CD14-positive monocyte (primary cell): Measurements from ENCODE around the gene ELP2. TPM values are rescaled to one million over a fixed set of nuclear protein-coding genes. Genes with fewer than 3 reads are reported as not detected.

ENCODE experiments used
- DNase-seq, 3 donors: peaks; one replicate each; pipeline ENCODE4 v3.0.0-alpha.2; 2011 to 2022
- H2AFZ ChIP-seq: 2 replicates; pipeline ENCODE4 v1.6.0; 2012; ENCODE audit warnings: mild to moderate bottlenecking, low read depth, low read length, inconsistent platforms; ENCODE audit not compliant: insufficient read depth, poor library complexity, severe bottlenecking
- H3K27ac ChIP-seq, 2 donors: 1 replicate in 1 of 2; 2 replicates in 1 of 2; pipeline ENCODE4 v1.5.1; 2012 to 2013; ENCODE audit warnings: low read length in 2 of 2, control low read depth in 1 of 2, inconsistent platforms in 1 of 2, low read depth in 1 of 2, mild to moderate bottlenecking in 1 of 2
- H3K27me3 ChIP-seq, 2 donors: one replicate each; pipeline versions ENCODE4 v1.6.0 to v1.6.1; 2011 to 2013; ENCODE audit warnings: low read length in 2 of 2; ENCODE audit not compliant: control insufficient read depth in 2 of 2, insufficient read depth in 2 of 2
- H3K36me3 ChIP-seq, 2 donors: replicated peaks in 1 of 2; 1 replicate in 1 of 2; 2 replicates in 1 of 2; pipeline versions ENCODE4 v1.5.1 to v1.6.1; 2012 to 2013; ENCODE audit warnings: low read length in 2 of 2, control low read depth in 1 of 2, inconsistent platforms in 1 of 2, mild to moderate bottlenecking in 1 of 2; ENCODE audit not compliant: insufficient read depth in 2 of 2, control insufficient read depth in 1 of 2
- H3K4me1 ChIP-seq, 2 donors: 1 replicate in 1 of 2; 2 replicates in 1 of 2; pipeline versions ENCODE4 v1.5.1 to v1.6.1; 2012 to 2013; ENCODE audit warnings: low read length in 2 of 2, control low read depth in 1 of 2, inconsistent platforms in 1 of 2, mild to moderate bottlenecking in 1 of 2, moderate library complexity in 1 of 2; ENCODE audit not compliant: insufficient read depth in 2 of 2, control insufficient read depth in 1 of 2
- H3K4me2 ChIP-seq: replicated peaks from 2 replicates; pipeline ENCODE3; 2012; ENCODE audit warnings: low read length, moderate library complexity, mild to moderate bottlenecking; ENCODE audit not compliant: poor library complexity, severe bottlenecking; ENCODE audit errors: extremely low read depth
- H3K4me3 ChIP-seq, 3 experiments: fragments of 200-600 bp in 1 of 3; sonication (generic) in 1 of 3; replicated peaks in 1 of 3; 1 replicate in 2 of 3; 2 replicates in 1 of 3; pipeline ENCODE4 v1.5.1; 2011 to 2013; ENCODE audit warnings: low read length in 3 of 3, mild to moderate bottlenecking in 3 of 3, control low read depth in 2 of 3, low read depth in 2 of 3, inconsistent platforms in 1 of 3, moderate library complexity in 1 of 3
- H3K79me2 ChIP-seq: 2 replicates; pipeline ENCODE4 v1.6.0; 2012; ENCODE audit warnings: mild to moderate bottlenecking, control low read depth, inconsistent platforms, low read length, moderate library complexity; ENCODE audit not compliant: insufficient read depth
- H3K9ac ChIP-seq: 2 replicates; pipeline ENCODE4 v1.6.0; 2017; ENCODE audit warnings: low read length, mild to moderate bottlenecking; ENCODE audit not compliant: insufficient read depth, poor library complexity, severe bottlenecking
- H3K9me3 ChIP-seq, 2 donors: replicated peaks in 1 of 2; 1 replicate in 1 of 2; 2 replicates in 1 of 2; pipeline versions ENCODE4 v1.5.1 to v1.6.1; 2012 to 2013; ENCODE audit warnings: low read length in 2 of 2, control low read depth in 1 of 2; ENCODE audit not compliant: control insufficient read depth in 1 of 2, insufficient read depth in 1 of 2
- H4K20me1 ChIP-seq: 2 replicates; pipeline ENCODE4 v1.6.0; 2012; ENCODE audit warnings: mild to moderate bottlenecking, low read length, control low read depth, moderate library complexity; ENCODE audit not compliant: insufficient read depth
- H3K27ac Mint-ChIP-seq, 7 donors: one replicate each; pipeline ENCODE4 v1.8.0; 2020; ENCODE audit warnings: mild to moderate bottlenecking in 7 of 7, mixed read lengths in 7 of 7, moderate library complexity in 6 of 7, inconsistent platforms in 2 of 7
- H3K27me3 Mint-ChIP-seq, 3 donors: one replicate each; pipeline ENCODE4 v1.8.0; 2021 to 2022; ENCODE audit warnings: low read depth in 3 of 3, mild to moderate bottlenecking in 3 of 3, mixed read lengths in 3 of 3, moderate library complexity in 3 of 3, inconsistent platforms in 1 of 3
- H3K36me3 Mint-ChIP-seq, 2 donors: one replicate each; pipeline ENCODE4 v1.8.0; 2020; ENCODE audit warnings: mixed read lengths in 2 of 2, inconsistent platforms in 1 of 2, mild to moderate bottlenecking in 1 of 2
- H3K4me1 Mint-ChIP-seq: one replicate; pipeline ENCODE4 v1.8.0; 2020; ENCODE audit warnings: mild to moderate bottlenecking, mixed read lengths
- H3K4me3 Mint-ChIP-seq, 2 donors: one replicate each; pipeline ENCODE4 v1.8.0; 2020; ENCODE audit warnings: mild to moderate bottlenecking in 2 of 2, mixed read lengths in 2 of 2, moderate library complexity in 1 of 2
- H3K9me3 Mint-ChIP-seq, 7 donors: one replicate each; pipeline ENCODE4 v1.8.0; 2020 to 2022; ENCODE audit warnings: mixed read lengths in 7 of 7, mild to moderate bottlenecking in 6 of 7, moderate library complexity in 6 of 7, inconsistent platforms in 2 of 7
- WGBS: methylation state at CpG from one replicate; pipeline ENCODE4 v1.1.5; 2013; ENCODE audit warnings: missing lambda C conversion rate; ENCODE audit not compliant: insufficient coverage; 5-methylcytosine and 5-hydroxymethylcytosine counted together
- intact Hi-C, 2 donors: fragments of 100-400 bp; cut with micrococcal nuclease; formaldehyde crosslinking; loops; one replicate each; pipeline versions ENCODE4 v1.15.0 to v1.15.1; 2023
- polyA plus RNA-seq, 3 donors: library from polyadenylated mRNA; depleted of rRNA in 1 of 3; unstranded in 2 of 3; stranded (reverse) in 1 of 3; fragments of 300-500 nt in 2 of 3; fragments of >200 nt in 1 of 3; fragmentation: Illumina TruSeq in 2 of 3; gene quantifications; 1 replicate in 2 of 3; 2 replicates in 1 of 3; pipeline ENCODE4 v1.2.3, GENCODE V29; 2012 to 2021
- TF ChIP-seq, protein P1 (sequence below): fragments of 200-600 bp; IDR thresholded peaks from one replicate; pipeline ENCODE4 v1.8.0; 2022; ENCODE audit warnings: antibody characterized with exemption, mild to moderate bottlenecking

ELP2 gene
- polyA plus RNA-seq, 3 donors = 24.8 to 52.5 (median 27.1) TPM

DNA sequence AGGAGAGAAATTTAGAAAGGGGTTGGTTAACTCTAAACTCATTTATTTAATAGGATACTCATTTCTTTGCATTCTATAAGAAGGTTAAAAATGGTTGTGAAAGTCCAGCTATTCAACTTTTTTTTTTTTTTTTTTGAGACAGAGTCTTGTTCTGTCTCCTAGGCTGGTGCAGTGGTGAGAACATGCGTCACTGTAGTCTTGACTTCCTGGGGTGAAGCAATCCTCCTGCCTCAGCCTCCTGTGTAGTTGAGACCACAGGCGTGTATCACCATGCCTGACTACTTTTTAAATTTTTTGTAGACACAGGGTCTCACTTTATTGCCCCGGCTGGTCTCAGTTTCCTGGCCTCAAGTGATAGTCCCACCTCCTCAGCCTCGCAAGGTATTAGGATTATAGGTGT, 11.9 kb downstream of the ELP2 start:
- peaks cover 71 to 82% of the 10 kb centered on the region in 2 donors for H3K36me3 Mint-ChIP-seq
- Histone ChIP-seq H3K4me3 (no peak overlapping the region), H3K4me2 (no peak overlapping the region), H3K4me1 (no peaks in the 10 kb centered on the region), H3K36me3 (peaks cover 91 to 96% of the 10 kb centered on the region in 2 donors), H3K27ac (no peak overlapping the region), H3K9me3 (no peaks in the 10 kb centered on the region), H3K79me2 (no peaks in the 10 kb centered on the region), H3K27me3 (no peaks in the 10 kb centered on the region), H4K20me1 (no peaks in the 10 kb centered on the region), H2AFZ (no peak overlapping the region), H3K9ac (no peak overlapping the region)
- H3K4me3 Mint-ChIP-seq = no peak overlapping the region
- no peaks in the 10 kb centered on the region for H3K9me3 Mint-ChIP-seq
- peak overlapping the region in 2 of 7 donors; percentile 16 to 20 for H3K27ac Mint-ChIP-seq
- peak in 1 of 3 donors; percentile 8 for DNase-seq
- WGBS = 33% methylated on average over 1 of the region's 4 CpGs
- no peaks in the 10 kb centered on the region for H3K27me3 Mint-ChIP-seq
- H3K4me1 Mint-ChIP-seq = no peaks in the 10 kb centered on the region
- TF ChIP-seq, protein P1, sequence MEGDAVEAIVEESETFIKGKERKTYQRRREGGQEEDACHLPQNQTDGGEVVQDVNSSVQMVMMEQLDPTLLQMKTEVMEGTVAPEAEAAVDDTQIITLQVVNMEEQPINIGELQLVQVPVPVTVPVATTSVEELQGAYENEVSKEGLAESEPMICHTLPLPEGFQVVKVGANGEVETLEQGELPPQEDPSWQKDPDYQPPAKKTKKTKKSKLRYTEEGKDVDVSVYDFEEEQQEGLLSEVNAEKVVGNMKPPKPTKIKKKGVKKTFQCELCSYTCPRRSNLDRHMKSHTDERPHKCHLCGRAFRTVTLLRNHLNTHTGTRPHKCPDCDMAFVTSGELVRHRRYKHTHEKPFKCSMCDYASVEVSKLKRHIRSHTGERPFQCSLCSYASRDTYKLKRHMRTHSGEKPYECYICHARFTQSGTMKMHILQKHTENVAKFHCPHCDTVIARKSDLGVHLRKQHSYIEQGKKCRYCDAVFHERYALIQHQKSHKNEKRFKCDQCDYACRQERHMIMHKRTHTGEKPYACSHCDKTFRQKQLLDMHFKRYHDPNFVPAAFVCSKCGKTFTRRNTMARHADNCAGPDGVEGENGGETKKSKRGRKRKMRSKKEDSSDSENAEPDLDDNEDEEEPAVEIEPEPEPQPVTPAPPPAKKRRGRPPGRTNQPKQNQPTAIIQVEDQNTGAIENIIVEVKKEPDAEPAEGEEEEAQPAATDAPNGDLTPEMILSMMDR = no peak
- intact Hi-C loops = no loop called here

DNA sequence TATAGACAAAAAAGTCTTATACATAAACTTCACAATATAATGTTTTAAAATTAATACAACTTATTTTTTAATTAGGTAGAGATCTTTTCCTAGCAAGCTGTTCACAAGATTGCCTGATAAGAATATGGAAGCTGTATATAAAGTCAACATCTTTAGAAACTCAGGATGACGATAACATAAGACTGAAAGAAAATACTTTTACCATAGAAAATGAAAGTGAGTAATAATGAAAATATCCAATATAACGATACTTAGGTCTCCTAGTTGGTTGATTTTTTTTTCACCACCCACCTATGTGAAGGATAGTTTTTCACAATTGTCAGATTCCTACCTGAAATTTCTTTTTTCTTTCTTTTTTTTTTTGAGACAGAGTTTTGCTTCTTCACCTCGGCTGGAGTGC, 13.1 kb downstream of the ELP2 start:
- H3K4me1 Mint-ChIP-seq = no peaks in the 10 kb centered on the region
- no peak for DNase-seq
- no peaks in the 10 kb centered on the region for H4K20me1 ChIP-seq
- no peak overlapping the region for H3K27ac ChIP-seq
- 100% methylated on average over 1 of the region's 3 CpGs for WGBS
- no peak overlapping the region for H3K27ac Mint-ChIP-seq
- intact Hi-C loops = no loop called here
- no peaks in the 10 kb centered on the region for H3K9me3 Mint-ChIP-seq
- H3K36me3 Mint-ChIP-seq = peaks cover 68 to 82% of the 10 kb centered on the region in 2 donors
- H3K4me3 ChIP-seq = no peak overlapping the region
- no peaks in the 10 kb centered on the region for H3K79me2 ChIP-seq
- peaks cover 93 to 96% of the 10 kb centered on the region in 2 donors for H3K36me3 ChIP-seq
- TF ChIP-seq, protein P1 = no peak
- no peak overlapping the region for H3K4me2 ChIP-seq
- no peaks in the 10 kb centered on the region for H3K9me3 ChIP-seq
- no peaks in the 10 kb centered on the region for H3K27me3 Mint-ChIP-seq
- H3K4me1 ChIP-seq = no peaks in the 10 kb centered on the region
- H2AFZ ChIP-seq = no peak overlapping the region
- H3K27me3 ChIP-seq = no peaks in the 10 kb centered on the region
- no peak overlapping the region for H3K4me3 Mint-ChIP-seq
- no peak overlapping the region for H3K9ac ChIP-seq
